NCI-H1105 treated with DMSO at 0.1 percent for 48 hours (cell line): ENCODE results near the gene DNAI1.
"Not testable (repeated sequence)": the region's sequence is repeated elsewhere in the genome, so short reads cannot be mapped to it uniquely, and the experiment has no call there.

ENCODE experiments used
- DNase-seq: peaks from one replicate; lab custom pipeline; 2025; lab: John Stamatoyannopoulos, UW

Gene DNAI1

DNA sequence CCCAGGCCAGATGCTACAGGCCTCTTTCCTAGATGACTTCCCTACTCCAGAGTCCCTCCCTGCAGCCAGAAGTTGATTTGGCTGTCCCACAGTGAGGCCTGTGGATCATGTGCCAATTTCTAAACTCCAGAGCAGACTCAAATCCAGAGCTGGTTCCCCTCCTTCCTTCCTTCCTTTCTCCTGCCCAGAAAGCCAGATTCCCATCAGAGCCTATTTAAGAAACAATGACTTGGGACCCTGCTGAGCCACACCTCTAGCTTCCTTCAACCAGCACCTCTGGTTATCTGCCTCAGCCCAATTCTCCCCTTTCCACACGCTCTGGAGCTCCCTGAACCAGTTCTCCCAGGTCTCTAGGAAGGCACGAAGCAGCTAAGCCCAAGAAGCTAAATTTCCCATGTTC is 7.5 kb upstream of the DNAI1 start:
- no peak for DNase-seq

- DNase-seq: no peak
Measured at GRCh38 chr9:34451545-34451944, 7.1 kb upstream of the DNAI1 start.

DNA sequence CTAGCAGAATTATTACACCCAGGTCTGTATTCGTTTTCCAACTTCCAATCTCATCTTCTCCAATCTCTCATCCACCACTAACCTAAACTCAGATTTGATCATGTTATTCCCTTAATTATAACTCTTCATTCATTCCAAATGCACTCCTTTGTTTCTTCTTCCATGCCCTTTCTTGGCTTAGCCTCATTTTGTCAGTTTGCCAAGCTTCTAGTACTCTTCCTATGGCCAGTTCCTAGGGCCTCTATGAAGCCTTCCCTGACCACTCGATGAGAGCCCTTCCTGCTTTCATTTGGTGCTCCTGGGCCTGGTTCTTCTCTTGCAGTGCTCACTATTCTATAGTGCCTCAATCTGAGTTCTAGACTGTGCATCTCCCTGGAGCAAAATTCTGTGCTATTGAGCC is 6.0 kb upstream of the DNAI1 start:
- no peak for DNase-seq

GRCh38 chr9:34454571-34455065 is 4.0 kb upstream of the DNAI1 start:
- no peak for DNase-seq

GRCh38 chr9:34456151-34456550 is 2.5 kb upstream of the DNAI1 start:
- no peak for DNase-seq

DNA sequence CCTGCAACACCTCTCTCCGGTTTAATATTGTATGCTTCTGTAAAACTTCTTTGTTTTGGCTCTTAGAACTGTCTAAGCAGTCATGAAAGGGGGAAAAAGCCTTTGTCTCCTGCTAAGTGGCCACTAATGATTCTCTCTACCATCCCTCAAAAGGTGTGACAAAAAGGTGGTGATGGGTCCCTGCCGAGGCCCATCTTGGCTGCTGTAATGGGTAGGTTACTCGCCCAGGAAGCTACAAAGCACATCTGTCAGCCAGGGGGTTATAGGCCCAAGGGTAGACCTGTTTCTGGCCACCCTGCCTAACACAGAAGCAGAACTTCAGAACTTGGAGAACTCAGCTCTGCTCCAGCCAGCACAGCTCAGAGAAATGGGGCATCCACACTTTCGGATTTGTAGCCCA is 1.9 kb upstream of the DNAI1 start:
- no peak for DNase-seq

GRCh38 chr9:34457266-34458012 is 1.2 kb upstream of the DNAI1 start:
- DNase-seq: peak; percentile 34

DNA sequence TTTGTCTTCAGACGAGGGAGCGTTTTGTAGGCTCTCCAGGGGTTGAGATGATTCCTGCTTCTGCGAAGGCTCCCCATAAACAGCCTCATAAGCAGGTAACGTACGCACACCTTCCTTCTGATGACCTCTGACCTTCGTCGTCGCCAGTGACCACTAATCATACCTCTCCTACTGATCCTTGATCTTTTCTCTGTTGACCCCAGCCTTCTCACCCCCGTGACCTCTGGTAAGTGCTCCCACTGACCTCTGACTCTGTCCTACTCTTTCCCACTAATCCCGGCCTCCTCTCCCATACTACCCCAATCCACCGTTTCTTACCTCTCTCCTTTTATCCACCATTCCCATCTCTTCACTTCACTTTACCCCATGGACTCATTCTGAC is 345 bp downstream of the DNAI1 start:
- no peak for DNase-seq

GRCh38 chr9:34459356-34459755 is 751 bp downstream of the DNAI1 start:
- DNase-seq: no peak

GRCh38 chr9:34459941-34460340 is 1.3 kb downstream of the DNAI1 start:
- DNase-seq: no peak

DNA sequence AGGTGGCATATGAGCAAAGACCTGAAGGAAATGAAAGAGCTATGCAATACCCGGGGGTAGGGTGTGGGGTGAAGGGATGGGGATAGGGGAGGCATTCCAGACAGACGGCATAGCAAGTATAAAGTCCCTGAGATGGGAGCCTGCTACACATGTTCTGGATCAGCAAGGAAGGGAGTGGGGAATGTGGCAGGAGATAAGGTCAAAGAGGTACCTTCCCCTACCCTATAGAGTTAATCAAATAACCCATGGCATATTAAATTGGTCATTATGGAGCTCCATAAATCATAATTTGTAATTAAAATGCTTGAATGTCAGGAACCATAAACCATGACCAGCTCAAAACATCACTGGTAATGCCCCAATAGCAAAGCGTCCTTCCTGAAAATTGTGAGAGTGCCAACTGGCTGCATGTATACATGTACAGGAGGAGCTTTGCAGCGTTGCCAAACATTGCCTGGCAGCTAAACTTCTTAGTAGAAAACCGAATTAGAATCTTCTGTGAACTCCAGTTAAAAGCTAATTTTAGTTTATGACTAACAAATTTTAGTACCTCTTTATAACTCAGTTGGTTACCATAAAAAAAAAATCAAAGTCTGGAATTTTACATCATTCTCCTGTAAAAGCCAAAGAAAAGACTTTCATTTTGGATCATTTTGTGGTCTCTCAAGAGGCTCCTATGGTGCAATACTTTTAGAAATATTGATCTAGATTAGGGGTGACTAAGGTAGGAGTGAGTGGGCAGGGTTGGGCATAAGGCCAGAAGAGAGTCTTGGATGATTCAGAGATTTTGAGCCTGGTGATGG is 4.7 kb downstream of the DNAI1 start:
- no peak for DNase-seq

GRCh38 chr9:34463901-34464232 is 5.3 kb downstream of the DNAI1 start:
- DNase-seq: no peak

GRCh38 chr9:34464571-34464970 is 6.0 kb downstream of the DNAI1 start:
- no peak for DNase-seq

DNA sequence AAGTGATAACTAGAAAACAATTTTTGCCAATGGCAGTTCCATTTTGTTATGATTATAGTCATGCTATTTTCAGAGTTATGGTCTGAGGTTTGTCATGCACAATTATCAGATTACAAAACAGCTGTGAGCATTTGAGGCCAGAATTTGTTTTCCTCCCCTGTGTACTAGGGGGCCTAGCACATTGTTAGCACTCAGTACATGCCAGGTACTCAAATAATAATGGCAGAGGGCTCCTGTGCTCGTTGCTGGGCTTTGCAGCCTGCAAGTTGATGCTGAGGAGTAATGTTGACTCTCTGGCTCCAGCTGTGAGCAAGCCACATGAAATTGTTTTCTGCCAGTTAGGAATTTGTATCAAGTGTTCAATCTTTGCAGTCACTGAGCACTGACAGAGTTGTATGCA is 6.9 kb downstream of the DNAI1 start:
- DNase-seq: no peak

DNA sequence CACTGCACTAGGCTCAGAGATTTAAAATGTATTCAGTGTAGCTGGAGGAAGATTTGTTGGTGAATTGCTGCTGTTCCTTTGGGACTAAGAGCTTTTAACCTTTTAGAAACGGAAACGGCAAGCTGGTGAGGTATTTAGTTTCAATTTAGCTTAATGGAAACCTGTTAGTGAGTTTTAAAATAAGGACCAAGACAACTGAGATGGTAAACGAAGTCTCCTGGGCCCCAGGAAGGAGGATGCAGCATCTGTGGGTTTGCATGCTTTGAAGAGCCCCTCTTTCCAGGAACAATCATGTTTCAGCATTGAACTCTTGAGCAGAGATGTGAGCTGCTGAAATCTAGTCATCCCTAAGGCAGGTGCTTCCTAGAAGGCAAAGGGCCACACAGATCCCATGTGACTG is 16.5 kb downstream of the DNAI1 start:
- no peak for DNase-seq

GRCh38 chr9:34477541-34477940 is 18.9 kb downstream of the DNAI1 start:
- no peak for DNase-seq

GRCh38 chr9:34479431-34479866 is 20.8 kb downstream of the DNAI1 start:
- DNase-seq: peak; percentile 14

- DNase-seq: not testable (repeated sequence)
Measured at GRCh38 chr9:34481620-34482019, 23.0 kb downstream of the DNAI1 start.

DNA sequence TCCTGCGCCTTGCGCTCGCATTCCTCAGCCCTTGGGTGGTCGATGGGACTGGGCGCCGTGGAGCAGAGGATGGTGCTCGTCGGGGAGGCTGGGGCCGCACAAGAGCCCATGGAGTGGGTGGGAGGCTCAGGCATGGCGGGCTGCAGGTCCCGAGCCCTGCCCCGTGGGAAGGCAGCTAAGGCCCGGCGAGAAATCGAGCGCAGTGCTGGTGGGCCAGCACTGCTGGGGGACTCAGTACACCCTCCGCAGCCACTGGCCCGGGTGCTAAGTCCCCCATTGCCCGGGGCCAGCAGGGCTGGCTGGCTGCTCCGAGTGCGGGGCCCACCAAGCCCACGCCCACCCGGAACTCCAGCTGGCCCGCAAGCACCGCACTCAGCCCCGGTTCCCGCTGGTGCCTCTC is 24.1 kb downstream of the DNAI1 start:
- DNase-seq: not testable (repeated sequence)

GRCh38 chr9:34484678-34485077 is 26.1 kb downstream of the DNAI1 start:
- DNase-seq: no peak

GRCh38 chr9:34485822-34486221 is 27.2 kb downstream of the DNAI1 start:
- DNase-seq: no peak

GRCh38 chr9:34486572-34486971 is 28.0 kb downstream of the DNAI1 start:
- DNase-seq: no peak

- no peak for DNase-seq
Measured at GRCh38 chr9:34490360-34490759, 31.8 kb downstream of the DNAI1 start.
